GM12878 (cell line): ENCODE measurements around the gene FAM234A. TPM values are rescaled to one million over a fixed set of nuclear protein-coding genes. Genes with fewer than 3 reads are reported as not detected.

Source experiments
- BCLAF1 ChIP-seq: fragments of 450-650 bp; IDR thresholded peaks from 2 replicates; pipeline ENCODE4 v1.6.1; 2017; ENCODE audit warnings: antibody characterized with exemption, mild to moderate bottlenecking, moderate library complexity
- CHD2 ChIP-seq: IDR thresholded peaks from 2 replicates; pipeline ENCODE4 v1.6.1; 2011; ENCODE audit warnings: low read depth, low read length, improper control_type of control experiment, borderline replicate concordance
- CREM ChIP-seq: IDR thresholded peaks from 2 replicates; pipeline ENCODE4 v1.6.1; 2014; ENCODE audit warnings: antibody characterized with exemption, low read depth
- HCFC1 ChIP-seq: fragments of 150-350 bp; IDR thresholded peaks from 2 replicates; pipeline ENCODE4 v1.6.1; 2014; ENCODE audit warnings: low read length
- HDAC2 ChIP-seq: fragments of 200-600 bp; sonication (generic); IDR thresholded peaks from 2 replicates; pipeline ENCODE4 v1.6.1; 2017
- JUNB ChIP-seq: IDR thresholded peaks from 2 replicates; pipeline ENCODE4 v1.6.1; 2016; ENCODE audit warnings: antibody characterized with exemption, mild to moderate bottlenecking
- LARP7 ChIP-seq: fragments of 450-650 bp; IDR thresholded peaks from 2 replicates; pipeline ENCODE4 v1.6.1; 2017; ENCODE audit warnings: mild to moderate bottlenecking
- MAX ChIP-seq: IDR thresholded peaks from 2 replicates; pipeline ENCODE4 v1.6.1; 2012; ENCODE audit warnings: low read depth, low read length, improper control_type of control experiment
- MXI1 ChIP-seq: fragments of 150-350 bp; IDR thresholded peaks from 2 replicates; pipeline ENCODE4 v1.6.1; 2011; ENCODE audit warnings: low read depth, mild to moderate bottlenecking, inconsistent platforms, low read length, improper control_type of control experiment
- MYB ChIP-seq: fragments of 150-350 bp; IDR thresholded peaks from 2 replicates; pipeline ENCODE4 v1.6.1; 2014; ENCODE audit warnings: mild to moderate bottlenecking, low read depth, low read length, borderline replicate concordance
- SIN3A ChIP-seq: IDR thresholded peaks from 2 replicates; pipeline ENCODE4 v1.6.1; 2012; ENCODE audit warnings: low read depth, low read length, improper control_type of control experiment
- SREBF2 ChIP-seq: IDR thresholded peaks from 2 replicates; pipeline ENCODE4 v1.6.1; 2012; ENCODE audit warnings: mild to moderate bottlenecking, low read length
- SRF ChIP-seq, 2 experiments: IDR thresholded peaks; 2 replicates each; pipeline ENCODE4 v1.6.1; 2011; ENCODE audit warnings: low read depth in 2 of 2, low read length in 2 of 2, mild to moderate bottlenecking in 1 of 2, moderate library complexity in 1 of 2
- USF1 ChIP-seq: IDR thresholded peaks from 2 replicates; pipeline ENCODE4 v1.6.1; 2011; ENCODE audit warnings: borderline replicate concordance, low read depth, mild to moderate bottlenecking, moderate library complexity, mixed read lengths, low read length; ENCODE audit not compliant: insufficient read depth; ENCODE audit errors: extremely low read length
- ZBTB40 ChIP-seq: fragments of 450-650 bp; IDR thresholded peaks from 2 replicates; pipeline ENCODE4 v1.6.1; 2016; ENCODE audit warnings: mild to moderate bottlenecking, moderate library complexity, borderline replicate concordance
- ZNF687 ChIP-seq: fragments of 450-650 bp; IDR thresholded peaks from 2 replicates; pipeline ENCODE4 v1.6.1; 2017; ENCODE audit warnings: mild to moderate bottlenecking, moderate library complexity
- ZSCAN29 ChIP-seq: fragments of 450-650 bp; IDR thresholded peaks from 2 replicates; pipeline ENCODE4 v1.6.1; 2017; ENCODE audit warnings: mild to moderate bottlenecking, moderate library complexity
- polyA plus RNA-seq, 11 experiments: library from polyadenylated mRNA; depleted of rRNA in 4 of 11; unstranded in 6 of 11; stranded (reverse) in 5 of 11; fragments of >200 nt; fragmentation: Nextera tagmentation in 4 of 11; fragmentation: Illumina TruSeq in 1 of 11; extraction: Ambion mirVana in 4 of 11; extraction: Trizol in 1 of 11; gene quantifications; 1 replicate in 1 of 11; 2 replicates in 10 of 11; pipeline versions ENCODE4 v1.2.1 to v1.2.3, GENCODE V29; 2011 to 2016; ENCODE audit warnings: inconsistent platforms in 2 of 11, missing spikeins in 2 of 11, low read depth in 1 of 11
- total RNA-seq, 4 experiments: library from RNA; depleted of rRNA in 3 of 4; stranded (reverse); fragments of >200 nt in 3 of 4; fragmentation: Illumina TruSeq in 1 of 4; extraction: Trizol in 1 of 4; gene quantifications; 2 replicates each; pipeline versions ENCODE4 v1.2.1 to v1.2.3, GENCODE V29; 2013 to 2021

Gene FAM234A
- total and polyA plus RNA-seq, 10 of the 15 experiments (the other 5 are each of a cell fraction or from before 2014, with no cell fraction given) = 1.6 to 37.6 (median 17.3) TPM

- peak; percentile 73 for TF ChIP-seq ZNF687
- TF ChIP-seq USF1 = no peak
- TF ChIP-seq JUNB = no peak
- peak; percentile 10; the same call in 1 of the 2 replicates for TF ChIP-seq MAX
- TF ChIP-seq SIN3A = 0 out of 2 replicates have a peak, but pooled peaks have one; percentile 69
- peak; percentile 78 for TF ChIP-seq MXI1
- TF ChIP-seq SREBF2 = no peak
- peak; percentile 33 for TF ChIP-seq CREM
- no peak; the same call in 1 of the 2 replicates for TF ChIP-seq HCFC1
- TF ChIP-seq LARP7 = peak; percentile 97
- TF ChIP-seq HDAC2 = no peak
- TF ChIP-seq SRF (IDR thresholded peaks at IDR 0.05; ENCODE audit: low read depth in 2 of 2, low read length in 2 of 2) = no peak
- no peak for TF ChIP-seq BCLAF1
- TF ChIP-seq ZSCAN29 = peak; percentile 69; the same call in 1 of the 2 replicates
- TF ChIP-seq MYB = no peak
- peak; percentile 76; the same call in 1 of the 2 replicates for TF ChIP-seq ZBTB40
- no peak for TF ChIP-seq CHD2
Measured at GRCh38 chr16:234468-235305, at the start of gene FAM234A (continued).
